IMR-90 (cell line): ENCODE data around the gene CDH12. TPM values are rescaled to one million over a fixed set of nuclear protein-coding genes. Genes with fewer than 3 reads are reported as not detected.

Experiments
- ATAC-seq: fragments of 200-7000 bp; cut with Tn5 transposase; 2 replicates; pipeline ENCODE4 v1.9.1; 2020; ENCODE audit warnings: low read depth, mild to moderate bottlenecking, moderate library complexity
- BruUV-seq: library from RNA; stranded (reverse); fragments of 400-500 nt; replicated peaks from 2 replicates; lab custom pipeline; 2021; lab: Mats Ljungman, UMichigan
- CTCF ChIA-PET: fragments of 300-600 bp; formaldehyde crosslinking; extraction: SDS; loops from one replicate; lab custom pipeline; 2021; ENCODE audit warnings: antibody characterized with exemption; lab: Yijun Ruan, JAX
- POLR2A ChIA-PET: fragments of 300-600 bp; sonication (Branson Sonifier 250); formaldehyde crosslinking; loops from one replicate; lab custom pipeline; 2022; ENCODE audit warnings: antibody characterized with exemption; ENCODE audit not compliant: unreplicated experiment; lab: Charles Lee
- DNase-seq: peaks from one replicate; pipeline ENCODE4 v3.0.0; 2013
- H2AFZ ChIP-seq: replicated peaks from 2 replicates; pipeline ENCODE3; 2013; ENCODE audit warnings: low read length, mild to moderate bottlenecking; ENCODE audit not compliant: poor library complexity
- H2AK5ac ChIP-seq: 2 replicates; pipeline ENCODE4 v1.6.1; 2013; ENCODE audit warnings: low read depth, low read length, inconsistent platforms
- H2AK9ac ChIP-seq: replicated peaks from 2 replicates; pipeline ENCODE3; 2013; ENCODE audit warnings: mild to moderate bottlenecking, low read depth, low read length, moderate library complexity; ENCODE audit not compliant: poor library complexity
- H2BK120ac ChIP-seq: 2 replicates; pipeline ENCODE4 v1.6.1; 2013; ENCODE audit warnings: low read depth, low read length, inconsistent platforms
- H2BK15ac ChIP-seq: 3 replicates; pipeline ENCODE4 v1.6.1; 2013; ENCODE audit warnings: low read depth, low read length, inconsistent platforms
- H2BK20ac ChIP-seq: 2 replicates; pipeline ENCODE4 v1.6.1; 2013; ENCODE audit warnings: low read depth, mild to moderate bottlenecking, inconsistent platforms, low read length, moderate library complexity
- H2BK5ac ChIP-seq: 2 replicates; pipeline ENCODE4 v1.6.1; 2013; ENCODE audit warnings: mild to moderate bottlenecking, low read depth, low read length, inconsistent platforms; ENCODE audit not compliant: poor library complexity, severe bottlenecking
- H3K14ac ChIP-seq: replicated peaks from 2 replicates; pipeline ENCODE4 v1.6.1; 2013; ENCODE audit warnings: low read depth, low read length, inconsistent platforms
- H3K18ac ChIP-seq: 2 replicates; pipeline ENCODE4 v1.6.1; 2013; ENCODE audit warnings: low read depth, low read length, control low read depth
- H3K23ac ChIP-seq: 2 replicates; pipeline ENCODE4 v1.6.1; 2013; ENCODE audit warnings: low read depth, low read length, inconsistent platforms
- H3K27ac ChIP-seq: 2 replicates; pipeline ENCODE4 v1.5.1; 2013; ENCODE audit warnings: mild to moderate bottlenecking, control low read depth, low read length; ENCODE audit not compliant: insufficient read depth
- H3K27me3 ChIP-seq: 2 replicates; pipeline ENCODE4 v1.6.1; 2013; ENCODE audit warnings: low read length; ENCODE audit not compliant: control insufficient read depth, insufficient read depth
- H3K36me3 ChIP-seq: 2 replicates; pipeline ENCODE4 v1.6.1; 2013; ENCODE audit warnings: low read length, mixed read lengths; ENCODE audit not compliant: control insufficient read depth, insufficient read depth
- H3K4ac ChIP-seq: 2 replicates; pipeline ENCODE4 v1.6.1; 2013; ENCODE audit warnings: low read depth, low read length, inconsistent platforms
- H3K4me1 ChIP-seq: 2 replicates; pipeline ENCODE4 v1.6.1; 2013; ENCODE audit warnings: low read length, mixed read lengths; ENCODE audit not compliant: control insufficient read depth, insufficient read depth
- H3K4me2 ChIP-seq: 2 replicates; pipeline ENCODE4 v1.6.1; 2013; ENCODE audit warnings: low read depth, mild to moderate bottlenecking, control low read depth, low read length, moderate library complexity
- H3K4me3 ChIP-seq: 2 replicates; pipeline ENCODE4 v1.5.1; 2013; ENCODE audit warnings: low read depth, mild to moderate bottlenecking, control low read depth, low read length, moderate library complexity; ENCODE audit not compliant: insufficient read depth
- H3K56ac ChIP-seq: 2 replicates; pipeline ENCODE4 v1.6.1; 2013; ENCODE audit warnings: low read length, inconsistent platforms; ENCODE audit not compliant: insufficient read depth; ENCODE audit errors: extremely low read depth
- H3K79me1 ChIP-seq, 2 experiments: 2 replicates each; pipeline ENCODE4 v1.6.1; 2013; ENCODE audit warnings: low read length in 2 of 2, inconsistent platforms in 1 of 2, low read depth in 1 of 2
- H3K9ac ChIP-seq: 2 replicates; pipeline ENCODE4 v1.6.1; 2013; ENCODE audit warnings: low read depth, low read length, control low read depth
- H3K9me1 ChIP-seq: 2 replicates; pipeline ENCODE4 v1.6.1; 2013; ENCODE audit warnings: low read length, inconsistent platforms; ENCODE audit not compliant: insufficient read depth
- H3K9me3 ChIP-seq: 2 replicates; pipeline ENCODE4 v1.6.1; 2013; ENCODE audit warnings: low read length; ENCODE audit not compliant: control insufficient read depth, insufficient read depth
- H4K20me1 ChIP-seq: 2 replicates; pipeline ENCODE4 v1.6.1; 2013; ENCODE audit warnings: low read length, inconsistent platforms; ENCODE audit not compliant: insufficient read depth
- H4K5ac ChIP-seq: 2 replicates; pipeline ENCODE4 v1.6.1; 2013; ENCODE audit warnings: mild to moderate bottlenecking, low read depth, low read length, control low read depth
- H4K8ac ChIP-seq, 2 experiments: 2 replicates each; pipeline ENCODE4 v1.6.1; 2013; ENCODE audit warnings: low read depth in 2 of 2, low read length in 2 of 2, control low read depth in 1 of 2, inconsistent platforms in 1 of 2
- H4K91ac ChIP-seq: 2 replicates; pipeline ENCODE4 v1.6.1; 2013; ENCODE audit warnings: low read depth, low read length, inconsistent platforms; ENCODE audit not compliant: insufficient read depth
- BHLHE40 ChIP-seq: fragments of 150-350 bp; IDR thresholded peaks from 2 replicates; pipeline ENCODE4 v1.6.1; 2016; ENCODE audit warnings: mild to moderate bottlenecking, low read depth, low read length
- CEBPB ChIP-seq: IDR thresholded peaks from 2 replicates; pipeline ENCODE4 v1.6.1; 2012; ENCODE audit warnings: low read depth, low read length, improper control_type of control experiment
- CHD1 ChIP-seq: IDR thresholded peaks from 2 replicates; pipeline ENCODE4 v1.6.1; 2012; ENCODE audit warnings: low read depth, low read length, improper control_type of control experiment
- FOS ChIP-seq: fragments of 150-350 bp; IDR thresholded peaks from 2 replicates; pipeline ENCODE4 v1.6.1; 2016; ENCODE audit warnings: low read depth, low read length
- MAFK ChIP-seq: IDR thresholded peaks from 2 replicates; pipeline ENCODE4 v1.6.1; 2012; ENCODE audit warnings: low read depth, low read length, improper control_type of control experiment
- MAZ ChIP-seq: IDR thresholded peaks from 2 replicates; pipeline ENCODE4 v1.6.1; 2012; ENCODE audit warnings: low read depth, mild to moderate bottlenecking, low read length, improper control_type of control experiment, moderate library complexity, borderline replicate concordance
- MXI1 ChIP-seq: IDR thresholded peaks from 2 replicates; pipeline ENCODE4 v1.6.1; 2012; ENCODE audit warnings: low read depth, mild to moderate bottlenecking, low read length, moderate library complexity, borderline replicate concordance
- NFE2L2 ChIP-seq: fragments of 150-350 bp; IDR thresholded peaks from 2 replicates; pipeline ENCODE4 v1.6.1; 2016; ENCODE audit warnings: low read depth, mild to moderate bottlenecking, low read length
- POLR2A ChIP-seq: IDR thresholded peaks from 2 replicates; pipeline ENCODE4 v1.6.1; 2012; ENCODE audit warnings: mild to moderate bottlenecking, low read depth, low read length
- RAD21 ChIP-seq: IDR thresholded peaks from 2 replicates; pipeline ENCODE4 v1.6.1; 2012; ENCODE audit warnings: low read length, improper control_type of control experiment
- RCOR1 ChIP-seq: IDR thresholded peaks from 2 replicates; pipeline ENCODE4 v1.6.1; 2012; ENCODE audit warnings: mild to moderate bottlenecking, low read length, improper control_type of control experiment; ENCODE audit not compliant: insufficient replicate concordance
- RFX5 ChIP-seq: IDR thresholded peaks from 2 replicates; pipeline ENCODE4 v1.8.0; 2012; ENCODE audit warnings: low read depth, mild to moderate bottlenecking, low read length, moderate library complexity
- SMC3 ChIP-seq: fragments of 150-350 bp; IDR thresholded peaks from 2 replicates; pipeline ENCODE4 v1.6.1; 2016; ENCODE audit warnings: low read depth, mild to moderate bottlenecking, antibody characterized with exemption, low read length, moderate library complexity
- dilution Hi-C: fragments of 300-500 bp; cut with HindIII; formaldehyde crosslinking; loops from one replicate; pipeline ENCODE4 v1.14.3; 2018; ENCODE audit warnings: low sequenced_read_pairs; ENCODE audit not compliant: unreplicated experiment
- in situ Hi-C: fragments of 300-500 bp; cut with MboI; formaldehyde crosslinking; loops from 3 replicates; pipeline ENCODE4 v1.14.3; 2019; ENCODE audit warnings: low sequenced_read_pairs, inconsistent platforms, mixed read lengths
- intact Hi-C: fragments of 100-400 bp; cut with micrococcal nuclease; formaldehyde crosslinking; loops from 2 replicates; pipeline ENCODE4 v1.10.0; 2022
- polyA plus RNA-seq, 3 experiments: library from polyadenylated mRNA; depleted of rRNA; stranded (reverse); fragments of >200 nt; gene quantifications; 2 replicates each; pipeline ENCODE4 v1.2.3, GENCODE V29; 2012; ENCODE audit warnings: low replicate concordance in 1 of 3
- total RNA-seq: library from RNA; depleted of rRNA; stranded (reverse); fragments of >200 nt; gene quantifications from 2 replicates; pipeline ENCODE4 v1.2.3, GENCODE V29; 2012
- TF ChIP-seq, protein P1 (sequence below): fragments of 150-350 bp; IDR thresholded peaks from 2 replicates; pipeline ENCODE4 v1.6.1; 2017; ENCODE audit warnings: mild to moderate bottlenecking, antibody characterized with exemption, low read length, low read depth
- TF ChIP-seq, protein P2 (sequence below): fragments of 150-350 bp; IDR thresholded peaks from 2 replicates; pipeline ENCODE4 v1.6.1; 2016; ENCODE audit warnings: low read depth, mild to moderate bottlenecking, low read length, moderate library complexity, borderline replicate concordance
- TF ChIP-seq, protein P3 (sequence below): conservative IDR thresholded peaks from 2 replicates; pipeline ENCODE4 v1.5.1; 2012; ENCODE audit warnings: mild to moderate bottlenecking, low read depth, low read length, improper control_type of control experiment

The CDH12 gene
- total and polyA plus RNA-seq, 2 of the 4 experiments (the other 2 are of a cell fraction), result not detected

DNA sequence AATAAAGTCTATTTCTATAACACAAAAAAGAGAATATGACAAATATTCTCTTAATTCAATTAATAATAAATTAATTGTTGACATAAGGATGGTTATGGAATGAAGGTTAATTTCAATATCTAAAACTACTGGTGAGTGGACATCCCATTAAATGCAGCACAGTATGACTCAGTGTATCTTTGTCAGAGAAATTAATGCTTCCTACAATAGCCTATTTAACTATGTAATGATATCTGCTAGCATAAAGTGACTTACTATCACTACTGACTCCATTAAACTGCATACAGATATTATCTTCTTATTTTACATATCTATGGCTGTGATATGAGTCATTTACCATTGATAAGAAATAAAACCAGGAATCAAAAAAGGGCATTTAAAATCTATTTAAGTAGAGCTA, 298.7 kb downstream of the CDH12 start:
- ChIA-PET POLR2A (no interaction called here), CTCF (no interaction called here)
- H4K91ac ChIP-seq, result no peak overlapping the region
- no peaks in the 10 kb centered on the region for H3K79me1 ChIP-seq
- no peak overlapping the region for H3K4ac ChIP-seq
- no peak overlapping the region for H3K4me2 ChIP-seq
- H2AK9ac ChIP-seq, result no peak overlapping the region
- no peak overlapping the region for H2BK5ac ChIP-seq
- no peaks in the 10 kb centered on the region for H4K20me1 ChIP-seq
- intact Hi-C loops, result no loop called here
- TF ChIP-seq CEBPB, result no peak
- TF ChIP-seq SMC3, result no peak
- TF ChIP-seq RFX5, result no peak
- no peak for TF ChIP-seq MXI1
- no peak for TF ChIP-seq NFE2L2
- no peak for TF ChIP-seq MAFK
- no peak for TF ChIP-seq POLR2A
- TF ChIP-seq BHLHE40, result no peak
- TF ChIP-seq MAZ, result no peak
- no peak for TF ChIP-seq CHD1
- TF ChIP-seq, protein P1, sequence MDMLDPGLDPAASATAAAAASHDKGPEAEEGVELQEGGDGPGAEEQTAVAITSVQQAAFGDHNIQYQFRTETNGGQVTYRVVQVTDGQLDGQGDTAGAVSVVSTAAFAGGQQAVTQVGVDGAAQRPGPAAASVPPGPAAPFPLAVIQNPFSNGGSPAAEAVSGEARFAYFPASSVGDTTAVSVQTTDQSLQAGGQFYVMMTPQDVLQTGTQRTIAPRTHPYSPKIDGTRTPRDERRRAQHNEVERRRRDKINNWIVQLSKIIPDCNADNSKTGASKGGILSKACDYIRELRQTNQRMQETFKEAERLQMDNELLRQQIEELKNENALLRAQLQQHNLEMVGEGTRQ, result no peak
- TF ChIP-seq, protein P2, sequence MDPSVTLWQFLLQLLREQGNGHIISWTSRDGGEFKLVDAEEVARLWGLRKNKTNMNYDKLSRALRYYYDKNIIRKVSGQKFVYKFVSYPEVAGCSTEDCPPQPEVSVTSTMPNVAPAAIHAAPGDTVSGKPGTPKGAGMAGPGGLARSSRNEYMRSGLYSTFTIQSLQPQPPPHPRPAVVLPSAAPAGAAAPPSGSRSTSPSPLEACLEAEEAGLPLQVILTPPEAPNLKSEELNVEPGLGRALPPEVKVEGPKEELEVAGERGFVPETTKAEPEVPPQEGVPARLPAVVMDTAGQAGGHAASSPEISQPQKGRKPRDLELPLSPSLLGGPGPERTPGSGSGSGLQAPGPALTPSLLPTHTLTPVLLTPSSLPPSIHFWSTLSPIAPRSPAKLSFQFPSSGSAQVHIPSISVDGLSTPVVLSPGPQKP, result no peak
- no peak for TF ChIP-seq RCOR1
- TF ChIP-seq, protein P3, sequence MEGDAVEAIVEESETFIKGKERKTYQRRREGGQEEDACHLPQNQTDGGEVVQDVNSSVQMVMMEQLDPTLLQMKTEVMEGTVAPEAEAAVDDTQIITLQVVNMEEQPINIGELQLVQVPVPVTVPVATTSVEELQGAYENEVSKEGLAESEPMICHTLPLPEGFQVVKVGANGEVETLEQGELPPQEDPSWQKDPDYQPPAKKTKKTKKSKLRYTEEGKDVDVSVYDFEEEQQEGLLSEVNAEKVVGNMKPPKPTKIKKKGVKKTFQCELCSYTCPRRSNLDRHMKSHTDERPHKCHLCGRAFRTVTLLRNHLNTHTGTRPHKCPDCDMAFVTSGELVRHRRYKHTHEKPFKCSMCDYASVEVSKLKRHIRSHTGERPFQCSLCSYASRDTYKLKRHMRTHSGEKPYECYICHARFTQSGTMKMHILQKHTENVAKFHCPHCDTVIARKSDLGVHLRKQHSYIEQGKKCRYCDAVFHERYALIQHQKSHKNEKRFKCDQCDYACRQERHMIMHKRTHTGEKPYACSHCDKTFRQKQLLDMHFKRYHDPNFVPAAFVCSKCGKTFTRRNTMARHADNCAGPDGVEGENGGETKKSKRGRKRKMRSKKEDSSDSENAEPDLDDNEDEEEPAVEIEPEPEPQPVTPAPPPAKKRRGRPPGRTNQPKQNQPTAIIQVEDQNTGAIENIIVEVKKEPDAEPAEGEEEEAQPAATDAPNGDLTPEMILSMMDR, result no peak
- no peak for TF ChIP-seq FOS
- TF ChIP-seq RAD21, result no peak
- no peaks in the 10 kb centered on the region for H3K36me3 ChIP-seq
- in situ Hi-C loops, result no loop called here
- no peak overlapping the region for H4K8ac ChIP-seq
- BruUV-seq, result no TSS peak
- dilution Hi-C loops, result no loop called here
- H2BK15ac ChIP-seq, result no peak overlapping the region
- H3K4me1 ChIP-seq, result no peaks in the 10 kb centered on the region
- no peak overlapping the region for H3K14ac ChIP-seq
- H2AFZ ChIP-seq, result no peak overlapping the region
- H4K5ac ChIP-seq, result no peak overlapping the region
- no peak overlapping the region for H3K9ac ChIP-seq
- H2BK20ac ChIP-seq, result no peak overlapping the region
- H3K18ac ChIP-seq, result no peak overlapping the region
- H3K27me3 ChIP-seq, result no peaks in the 10 kb centered on the region
- H2BK120ac ChIP-seq, result no peak overlapping the region
- no peak for DNase-seq
- no peak overlapping the region for H3K27ac ChIP-seq
- no peaks in the 10 kb centered on the region for H3K9me1 ChIP-seq
- H3K4me3 ChIP-seq, result no peak overlapping the region
- no peak overlapping the region for H3K23ac ChIP-seq
- ATAC-seq, result no peak
- no peak overlapping the region for H2AK5ac ChIP-seq
- H3K56ac ChIP-seq, result no peak overlapping the region
- H3K9me3 ChIP-seq, result no peaks in the 10 kb centered on the region
